GM12878 (cell line): ENCODE data around the gene ENDOV. TPM values are rescaled to one million over a fixed set of nuclear protein-coding genes. Genes with fewer than 3 reads are reported as not detected.

Experiments
- ATAC-seq: fragments of 200-7000 bp; cut with Tn5 transposase; 3 replicates; pipeline ENCODE4 v1.9.1; 2020; ENCODE audit warnings: mild to moderate bottlenecking, moderate library complexity
- BruUV-seq: library from RNA; stranded (reverse); fragments of 400-500 nt; replicated peaks from 2 replicates; lab custom pipeline; 2021; lab: Mats Ljungman, UMichigan
- CTCF ChIA-PET: fragments of 300-600 bp; sonication (Branson Sonifier 250); formaldehyde crosslinking; extraction: SDS; loops from one replicate; lab custom pipeline; 2021; ENCODE audit warnings: inconsistent platforms; lab: Yijun Ruan, JAX
- POLR2A ChIA-PET: fragments of 350-600 bp; formaldehyde crosslinking; extraction: SDS; loops from one replicate; lab custom pipeline; 2021; ENCODE audit warnings: inconsistent platforms; lab: Charles Lee
- RAD21 ChIA-PET: fragments of 300-600 bp; sonication (Branson Sonifier 250); formaldehyde crosslinking; loops from one replicate; lab custom pipeline; 2023; ENCODE audit warnings: antibody characterized with exemption; ENCODE audit not compliant: unreplicated experiment; lab: Charles Lee
- SMC1A ChIA-PET: fragments of 300-600 bp; sonication (Branson Sonifier 250); formaldehyde crosslinking; loops from one replicate; lab custom pipeline; 2023; ENCODE audit not compliant: unreplicated experiment, uncharacterized antibody; lab: Charles Lee
- DNase-seq: peaks from one replicate; pipeline ENCODE4 v3.0.0-alpha.2; 2011; ENCODE audit warnings: low read depth, low spot score
- FAIRE-seq: peaks from 3 replicates; lab custom pipeline; 2011; peaks lifted over from hg19 to GRCh38; lab: Jason Lieb, UNC
- H2AFZ ChIP-seq: 2 replicates; pipeline ENCODE4 v1.6.0; 2011; ENCODE audit warnings: low read depth, low read length, control low read depth; ENCODE audit not compliant: control insufficient read depth
- H3K27ac ChIP-seq: 2 replicates; pipeline ENCODE4 v1.5.1; 2011; ENCODE audit warnings: control low read depth; ENCODE audit not compliant: control insufficient read depth, insufficient read depth
- H3K27me3 ChIP-seq, 2 experiments: replicated peaks in 1 of 2; 2 replicates each; pipeline versions ENCODE4 v1.6.0 to v1.6.1; 2011; ENCODE audit warnings: low read length in 1 of 2; ENCODE audit not compliant: control insufficient read depth in 2 of 2, insufficient read depth in 2 of 2
- H3K36me3 ChIP-seq, 2 experiments: 2 replicates each; pipeline ENCODE4 v1.5.1; 2011; ENCODE audit warnings: low read length in 1 of 2; ENCODE audit not compliant: control insufficient read depth in 2 of 2, insufficient read depth in 2 of 2
- H3K4me1 ChIP-seq: 2 replicates; pipeline ENCODE4 v1.6.1; 2011; ENCODE audit warnings: mild to moderate bottlenecking, low read length, moderate library complexity, mixed read lengths; ENCODE audit not compliant: control insufficient read depth, insufficient read depth
- H3K4me2 ChIP-seq: 2 replicates; pipeline ENCODE4 v1.6.0; 2011; ENCODE audit warnings: control low read depth; ENCODE audit not compliant: control insufficient read depth, insufficient read depth
- H3K4me3 ChIP-seq: fragments of 200-600 bp; sonication (generic); 2 replicates; pipeline ENCODE4 v1.5.1; 2016
- H3K79me2 ChIP-seq: 2 replicates; pipeline ENCODE4 v1.6.0; 2011; ENCODE audit warnings: low read length; ENCODE audit not compliant: control insufficient read depth, insufficient read depth
- H3K9ac ChIP-seq: 2 replicates; pipeline ENCODE4 v1.8.0; 2011; ENCODE audit warnings: low read length, control low read depth, mixed read lengths; ENCODE audit not compliant: control insufficient read depth, insufficient read depth
- H3K9me3 ChIP-seq: replicated peaks from 3 replicates; pipeline ENCODE4 v1.5.1; 2011; ENCODE audit warnings: mild to moderate bottlenecking, low read length; ENCODE audit not compliant: control insufficient read depth, insufficient read depth
- H4K20me1 ChIP-seq: 2 replicates; pipeline ENCODE4 v1.6.0; 2011; ENCODE audit not compliant: control insufficient read depth, insufficient read depth
- BHLHE40 ChIP-seq, 2 experiments: fragments of 450-650 bp in 1 of 2; IDR thresholded peaks; 2 replicates each; pipeline ENCODE4 v1.6.1; 2011 to 2017; ENCODE audit warnings: low read depth in 2 of 2, borderline replicate concordance in 1 of 2, improper control_type of control experiment in 1 of 2, low read length in 1 of 2, mild to moderate bottlenecking in 1 of 2
- CHD2 ChIP-seq: IDR thresholded peaks from 2 replicates; pipeline ENCODE4 v1.6.1; 2011; ENCODE audit warnings: low read depth, low read length, improper control_type of control experiment, borderline replicate concordance
- EP300 ChIP-seq, 2 experiments: fragments of 150-350 bp in 1 of 2; IDR thresholded peaks; 2 replicates each; pipeline ENCODE4 v1.6.1; 2011 to 2012; ENCODE audit warnings: low read depth in 2 of 2, low read length in 2 of 2, borderline replicate concordance in 1 of 2, improper control_type of control experiment in 1 of 2, inconsistent platforms in 1 of 2; ENCODE audit not compliant: control insufficient read depth in 1 of 2
- EZH2 ChIP-seq: IDR thresholded peaks from 2 replicates; pipeline ENCODE4 v1.6.1; 2012; ENCODE audit warnings: low read depth, mild to moderate bottlenecking, control low read depth, inconsistent platforms, low read length, borderline replicate concordance; ENCODE audit not compliant: control insufficient read depth
- IRF4 ChIP-seq: IDR thresholded peaks from 2 replicates; pipeline ENCODE4 v1.6.1; 2011; ENCODE audit warnings: low read depth, low read length
- JUNB ChIP-seq: IDR thresholded peaks from 2 replicates; pipeline ENCODE4 v1.6.1; 2016; ENCODE audit warnings: antibody characterized with exemption, mild to moderate bottlenecking
- NFYB ChIP-seq: IDR thresholded peaks from 2 replicates; pipeline ENCODE4 v1.6.1; 2011; ENCODE audit warnings: low read depth, mild to moderate bottlenecking, low read length, improper control_type of control experiment, moderate library complexity; ENCODE audit not compliant: insufficient read depth
- NRF1 ChIP-seq: conservative IDR thresholded peaks from 2 replicates; pipeline ENCODE4 v1.6.1; 2011; ENCODE audit warnings: mild to moderate bottlenecking, low read depth, low read length, improper control_type of control experiment
- PAX8 ChIP-seq: fragments of 450-650 bp; IDR thresholded peaks from 2 replicates; pipeline ENCODE4 v1.6.1; 2017; ENCODE audit warnings: mild to moderate bottlenecking, moderate library complexity
- RB1 ChIP-seq: fragments of 450-650 bp; formaldehyde crosslinking; IDR thresholded peaks from 2 replicates; pipeline ENCODE4 v1.6.1; 2017; ENCODE audit warnings: mild to moderate bottlenecking, borderline replicate concordance
- SREBF2 ChIP-seq: IDR thresholded peaks from 2 replicates; pipeline ENCODE4 v1.6.1; 2012; ENCODE audit warnings: mild to moderate bottlenecking, low read length
- STAT1 ChIP-seq: fragments of 450-650 bp; conservative IDR thresholded peaks from 2 replicates; pipeline ENCODE4 v1.6.1; 2014; ENCODE audit warnings: antibody characterized with exemption, mild to moderate bottlenecking
- STAT3 ChIP-seq: IDR thresholded peaks from 2 replicates; pipeline ENCODE4 v1.6.1; 2011; ENCODE audit warnings: low read depth, low read length, improper control_type of control experiment
- TARDBP ChIP-seq: IDR thresholded peaks from 2 replicates; pipeline ENCODE4 v1.6.1; 2016; ENCODE audit warnings: borderline replicate concordance
- YBX1 ChIP-seq: fragments of 450-650 bp; IDR thresholded peaks from 2 replicates; pipeline ENCODE4 v1.6.1; 2016; ENCODE audit warnings: antibody characterized with exemption
- ZSCAN29 ChIP-seq: fragments of 450-650 bp; IDR thresholded peaks from 2 replicates; pipeline ENCODE4 v1.6.1; 2017; ENCODE audit warnings: mild to moderate bottlenecking, moderate library complexity
- WGBS: methylation state at CpG from one replicate; pipeline ENCODE4 v1.1.6; 2016; ENCODE audit warnings: low lambda C conversion rate; ENCODE audit not compliant: insufficient replicate concordance, insufficient coverage; ENCODE audit errors: missing lambda C conversion rate; 5-methylcytosine and 5-hydroxymethylcytosine counted together
- in situ Hi-C: fragments of 300-500 bp; cut with MboI; formaldehyde crosslinking; loops from 9 replicates; pipeline ENCODE4 v1.14.3; 2018; ENCODE audit warnings: mixed read lengths
- intact Hi-C: fragments of 100-400 bp; cut with micrococcal nuclease; formaldehyde crosslinking; loops from one replicate; pipeline ENCODE4 v1.14.2; 2022; ENCODE audit not compliant: unreplicated experiment
- polyA plus RNA-seq, 11 experiments: library from polyadenylated mRNA; depleted of rRNA in 4 of 11; unstranded in 6 of 11; stranded (reverse) in 5 of 11; fragments of >200 nt; fragmentation: Nextera tagmentation in 4 of 11; fragmentation: Illumina TruSeq in 1 of 11; extraction: Ambion mirVana in 4 of 11; extraction: Trizol in 1 of 11; gene quantifications; 1 replicate in 1 of 11; 2 replicates in 10 of 11; pipeline versions ENCODE4 v1.2.1 to v1.2.3, GENCODE V29; 2011 to 2016; ENCODE audit warnings: inconsistent platforms in 2 of 11, missing spikeins in 2 of 11, low read depth in 1 of 11
- total RNA-seq, 4 experiments: library from RNA; depleted of rRNA in 3 of 4; stranded (reverse); fragments of >200 nt in 3 of 4; fragmentation: Illumina TruSeq in 1 of 4; extraction: Trizol in 1 of 4; gene quantifications; 2 replicates each; pipeline versions ENCODE4 v1.2.1 to v1.2.3, GENCODE V29; 2013 to 2021
- TF ChIP-seq, protein P1 (sequence below): IDR thresholded peaks from 2 replicates; pipeline ENCODE4 v1.6.1; 2012; ENCODE audit warnings: low read length, inconsistent platforms
- TF ChIP-seq, protein P2 (sequence below): IDR thresholded peaks from 2 replicates; pipeline ENCODE4 v1.6.1; 2012; ENCODE audit warnings: improper control_type of control experiment, low read depth, low read length; ENCODE audit not compliant: insufficient replicate concordance

ENDOV gene
- total and polyA plus RNA-seq, 10 of the 15 experiments (the other 5 are each of a cell fraction or from before 2014, with no cell fraction given) = 0.63 to 11.9 (median 8.1) TPM

DNA sequence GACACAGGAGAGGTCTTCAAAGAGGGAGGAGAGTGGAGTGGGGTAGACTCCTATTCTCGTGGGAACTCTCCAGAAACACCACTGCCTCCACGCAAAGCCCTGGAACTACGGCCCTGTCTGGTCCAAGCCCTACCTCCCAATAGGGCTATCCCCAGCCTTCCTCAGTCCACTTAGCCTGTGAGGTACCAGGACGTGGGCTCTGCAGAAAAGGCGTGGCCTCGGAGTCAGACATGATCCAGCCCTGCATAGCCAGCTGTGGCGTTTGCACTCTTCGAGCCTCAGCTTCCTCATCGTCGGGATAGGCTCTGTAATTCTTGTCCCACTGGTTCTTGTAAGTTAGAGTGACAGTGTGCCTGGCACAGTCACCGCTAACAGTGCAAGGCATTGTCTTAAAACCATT, 13.8 kb downstream of the ENDOV start:
- H3K4me2 ChIP-seq = no peak overlapping the region
- H3K9ac ChIP-seq = no peak overlapping the region
- H3K36me3 ChIP-seq = no peaks in the 10 kb centered on the region
- no peak overlapping the region for H3K4me3 ChIP-seq
- DNase-seq = no peak
- ChIA-PET CTCF (interaction anchor here (1.0 to 5.0 kb wide), 2 partner anchors 147 to 542 kb away, joined by 6 to 61 read pairs; no protein-coding TSS in a partner anchor), SMC1A (interaction anchor here (3.1 kb wide), 1 partner anchor 147 kb away, joined by 15 read pairs; no protein-coding TSS in a partner anchor), POLR2A (no interaction called here), RAD21 (interaction anchor here (1.0 to 2.5 kb wide), 3 partner anchors 26 to 549 kb away, joined by 3 to 13 read pairs (median 11); no protein-coding TSS in a partner anchor)
- H2AFZ ChIP-seq = no peak overlapping the region
- peaks cover 3% of the 10 kb centered on the region for H3K4me1 ChIP-seq
- no TSS peak for BruUV-seq
- H3K9me3 ChIP-seq = no peaks in the 10 kb centered on the region
- 61% methylated on average over 11 of the region's 11 CpGs for WGBS
- FAIRE-seq = no peak
- no peaks in the 10 kb centered on the region; a peak in 1 of 4 replicates for H3K27me3 ChIP-seq
- H3K79me2 ChIP-seq = no peaks in the 10 kb centered on the region
- H3K27ac ChIP-seq = no peak overlapping the region
- no peak for ATAC-seq
- intact Hi-C loops = loop anchor here (10.0 kb wide), 1 partner anchor 306 kb away; no protein-coding TSS in a partner anchor
- H4K20me1 ChIP-seq = no peaks in the 10 kb centered on the region
- in situ Hi-C loops = loop anchor here (5.0 kb wide), 2 partner anchors 144 to 554 kb away; no protein-coding TSS in a partner anchor
- TF ChIP-seq, protein P1, sequence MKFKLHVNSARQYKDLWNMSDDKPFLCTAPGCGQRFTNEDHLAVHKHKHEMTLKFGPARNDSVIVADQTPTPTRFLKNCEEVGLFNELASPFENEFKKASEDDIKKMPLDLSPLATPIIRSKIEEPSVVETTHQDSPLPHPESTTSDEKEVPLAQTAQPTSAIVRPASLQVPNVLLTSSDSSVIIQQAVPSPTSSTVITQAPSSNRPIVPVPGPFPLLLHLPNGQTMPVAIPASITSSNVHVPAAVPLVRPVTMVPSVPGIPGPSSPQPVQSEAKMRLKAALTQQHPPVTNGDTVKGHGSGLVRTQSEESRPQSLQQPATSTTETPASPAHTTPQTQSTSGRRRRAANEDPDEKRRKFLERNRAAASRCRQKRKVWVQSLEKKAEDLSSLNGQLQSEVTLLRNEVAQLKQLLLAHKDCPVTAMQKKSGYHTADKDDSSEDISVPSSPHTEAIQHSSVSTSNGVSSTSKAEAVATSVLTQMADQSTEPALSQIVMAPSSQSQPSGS = no peak
- TF ChIP-seq, protein P2, sequence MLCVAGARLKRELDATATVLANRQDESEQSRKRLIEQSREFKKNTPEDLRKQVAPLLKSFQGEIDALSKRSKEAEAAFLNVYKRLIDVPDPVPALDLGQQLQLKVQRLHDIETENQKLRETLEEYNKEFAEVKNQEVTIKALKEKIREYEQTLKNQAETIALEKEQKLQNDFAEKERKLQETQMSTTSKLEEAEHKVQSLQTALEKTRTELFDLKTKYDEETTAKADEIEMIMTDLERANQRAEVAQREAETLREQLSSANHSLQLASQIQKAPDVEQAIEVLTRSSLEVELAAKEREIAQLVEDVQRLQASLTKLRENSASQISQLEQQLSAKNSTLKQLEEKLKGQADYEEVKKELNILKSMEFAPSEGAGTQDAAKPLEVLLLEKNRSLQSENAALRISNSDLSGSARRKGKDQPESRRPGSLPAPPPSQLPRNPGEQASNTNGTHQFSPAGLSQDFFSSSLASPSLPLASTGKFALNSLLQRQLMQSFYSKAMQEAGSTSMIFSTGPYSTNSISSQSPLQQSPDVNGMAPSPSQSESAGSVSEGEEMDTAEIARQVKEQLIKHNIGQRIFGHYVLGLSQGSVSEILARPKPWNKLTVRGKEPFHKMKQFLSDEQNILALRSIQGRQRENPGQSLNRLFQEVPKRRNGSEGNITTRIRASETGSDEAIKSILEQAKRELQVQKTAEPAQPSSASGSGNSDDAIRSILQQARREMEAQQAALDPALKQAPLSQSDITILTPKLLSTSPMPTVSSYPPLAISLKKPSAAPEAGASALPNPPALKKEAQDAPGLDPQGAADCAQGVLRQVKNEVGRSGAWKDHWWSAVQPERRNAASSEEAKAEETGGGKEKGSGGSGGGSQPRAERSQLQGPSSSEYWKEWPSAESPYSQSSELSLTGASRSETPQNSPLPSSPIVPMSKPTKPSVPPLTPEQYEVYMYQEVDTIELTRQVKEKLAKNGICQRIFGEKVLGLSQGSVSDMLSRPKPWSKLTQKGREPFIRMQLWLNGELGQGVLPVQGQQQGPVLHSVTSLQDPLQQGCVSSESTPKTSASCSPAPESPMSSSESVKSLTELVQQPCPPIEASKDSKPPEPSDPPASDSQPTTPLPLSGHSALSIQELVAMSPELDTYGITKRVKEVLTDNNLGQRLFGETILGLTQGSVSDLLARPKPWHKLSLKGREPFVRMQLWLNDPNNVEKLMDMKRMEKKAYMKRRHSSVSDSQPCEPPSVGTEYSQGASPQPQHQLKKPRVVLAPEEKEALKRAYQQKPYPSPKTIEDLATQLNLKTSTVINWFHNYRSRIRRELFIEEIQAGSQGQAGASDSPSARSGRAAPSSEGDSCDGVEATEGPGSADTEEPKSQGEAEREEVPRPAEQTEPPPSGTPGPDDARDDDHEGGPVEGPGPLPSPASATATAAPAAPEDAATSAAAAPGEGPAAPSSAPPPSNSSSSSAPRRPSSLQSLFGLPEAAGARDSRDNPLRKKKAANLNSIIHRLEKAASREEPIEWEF = no peak
- no peak for TF ChIP-seq EP300 (IDR thresholded peaks at IDR 0.05; ENCODE audit: borderline replicate concordance in 1 of 2, control insufficient read depth in 1 of 2, low read depth in 2 of 2, low read length in 2 of 2)
- TF ChIP-seq NRF1 = no peak
- no peak for TF ChIP-seq RB1
- no peak for TF ChIP-seq TARDBP
- no peak for TF ChIP-seq PAX8
- no peak for TF ChIP-seq JUNB
- TF ChIP-seq STAT1 = no peak
- TF ChIP-seq YBX1 = no peak
- TF ChIP-seq NFYB = no peak
- no peak for TF ChIP-seq ZSCAN29
- no peak for TF ChIP-seq SREBF2
- no peak for TF ChIP-seq IRF4
- TF ChIP-seq CHD2 = no peak
- no peak for TF ChIP-seq STAT3
- no peak for TF ChIP-seq BHLHE40 (IDR thresholded peaks at IDR 0.05; ENCODE audit: borderline replicate concordance in 1 of 2, low read depth in 2 of 2, low read length in 1 of 2)
- no peak for TF ChIP-seq EZH2
